HG02678 (cell line): ENCODE data around the gene SPATA31E1.
"Not testable (repeated sequence)": the region's sequence is repeated elsewhere in the genome, so short reads cannot be mapped to it uniquely, and the experiment has no call there.

Experiments used
- ATAC-seq: cut with Tn5 transposase; IDR thresholded peaks from one replicate; pipeline ENCODE4 v1.9.1; 2021; ENCODE audit warnings: mild to moderate bottlenecking, moderate library complexity; ENCODE audit not compliant: unreplicated experiment

SPATA31E1 gene

GRCh38 chr9:87919013-87919412 lies 36.3 kb downstream of the SPATA31E1 start:
- not testable (repeated sequence) for ATAC-seq

- ATAC-seq: not testable (repeated sequence)
Observed at GRCh38 chr9:87921561-87921960, 38.9 kb downstream of the SPATA31E1 start.

GRCh38 chr9:87923012-87923411 lies 40.3 kb downstream of the SPATA31E1 start:
- ATAC-seq: not testable (repeated sequence)

- ATAC-seq: not testable (repeated sequence)
Observed at GRCh38 chr9:87924851-87925250, 42.2 kb downstream of the SPATA31E1 start.

- not testable (repeated sequence) for ATAC-seq
Observed at GRCh38 chr9:87929152-87929551, 46.5 kb downstream of the SPATA31E1 start.

- not testable (repeated sequence) for ATAC-seq
Observed at GRCh38 chr9:87934444-87934843, 51.8 kb downstream of the SPATA31E1 start.

- ATAC-seq: not testable (repeated sequence)
Observed at GRCh38 chr9:87937352-87937751, 54.7 kb downstream of the SPATA31E1 start.

- ATAC-seq: not testable (repeated sequence)
Observed at GRCh38 chr9:87937918-87938317, 55.2 kb downstream of the SPATA31E1 start.

GRCh38 chr9:87938336-87938735 lies 55.7 kb downstream of the SPATA31E1 start:
- not testable (repeated sequence) for ATAC-seq
